HuH-7 (cell line): ENCODE data around the gene CRKL.
"Not testable (repeated sequence)": the region's sequence is repeated elsewhere in the genome, so short reads cannot be mapped to it uniquely, and the experiment has no call there.

Source experiments
- DNase-seq: peaks from one replicate; pipeline ENCODE4 v3.0.0; 2011; ENCODE audit warnings: low spot score

CRKL gene

DNA sequence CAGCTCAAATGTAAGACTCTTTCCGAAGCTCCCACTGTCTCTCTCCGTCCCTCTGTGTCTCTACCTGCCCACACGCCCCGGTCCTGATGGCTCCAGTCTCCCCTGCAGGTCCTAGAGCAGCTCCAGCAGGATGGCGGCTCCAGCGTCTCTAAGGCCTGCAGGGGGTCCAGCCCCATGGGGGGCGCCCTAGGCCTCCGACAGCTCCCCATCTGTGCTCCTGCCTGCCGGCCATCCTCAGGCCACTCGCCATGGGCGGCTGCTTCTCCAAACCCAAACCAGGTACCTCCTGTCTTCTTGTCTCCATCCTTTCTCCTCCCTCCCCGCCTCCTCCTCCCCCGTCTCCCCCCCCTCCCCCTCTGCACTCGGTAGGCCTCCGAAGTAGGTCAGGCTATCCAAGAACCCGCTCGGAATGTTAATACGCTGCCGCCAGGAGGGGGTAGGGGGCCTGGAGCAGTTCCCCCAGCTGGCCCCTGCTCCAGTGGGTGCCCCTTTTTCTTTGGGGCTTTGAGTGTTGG, 50.5 kb downstream of the CRKL start:
- no peak for DNase-seq

- DNase-seq, result no peak
These were observed 51.2 kb downstream of the CRKL start for GRCh38 chr22:20968281-20968977.

- DNase-seq, result no peak
These were observed 53.9 kb downstream of the CRKL start for GRCh38 chr22:20970939-20971657.

- not testable (repeated sequence) for DNase-seq
These were observed 54.9 kb downstream of the CRKL start for GRCh38 chr22:20972014-20972694.

- DNase-seq, result no peak
These were observed 55.8 kb downstream of the CRKL start for GRCh38 chr22:20972933-20973577.

DNA sequence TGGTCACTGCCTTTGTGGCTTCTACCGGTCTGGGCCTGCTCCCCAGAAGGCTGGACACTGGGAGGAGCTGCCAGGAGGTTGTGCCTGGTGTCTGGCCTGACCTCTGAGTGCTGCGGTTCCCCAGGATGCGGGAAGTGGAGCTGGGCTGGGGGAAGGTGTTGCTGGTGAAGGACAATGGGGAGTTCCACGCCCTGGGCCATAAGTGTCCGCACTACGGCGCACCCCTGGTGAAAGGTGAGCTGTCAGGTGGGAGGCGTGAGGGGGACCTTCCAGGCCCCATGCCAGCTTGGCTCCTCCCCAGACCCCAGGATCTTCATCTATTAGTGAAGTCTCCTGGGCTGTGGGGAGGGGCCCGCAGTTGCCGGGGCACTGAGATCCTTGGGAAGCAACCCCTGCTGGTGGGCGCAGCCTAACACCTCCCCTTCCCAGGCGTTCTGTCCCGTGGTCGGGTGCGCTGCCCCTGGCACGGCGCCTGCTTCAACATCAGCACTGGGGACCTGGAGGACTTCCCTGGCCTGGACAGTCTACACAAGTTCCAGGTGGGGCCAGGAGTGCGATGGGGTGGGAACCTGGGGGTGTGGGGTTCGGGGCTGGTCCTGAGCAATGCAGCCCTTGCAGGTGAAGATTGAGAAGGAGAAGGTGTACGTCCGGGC, 56.6 kb downstream of the CRKL start:
- no peak for DNase-seq

DNA sequence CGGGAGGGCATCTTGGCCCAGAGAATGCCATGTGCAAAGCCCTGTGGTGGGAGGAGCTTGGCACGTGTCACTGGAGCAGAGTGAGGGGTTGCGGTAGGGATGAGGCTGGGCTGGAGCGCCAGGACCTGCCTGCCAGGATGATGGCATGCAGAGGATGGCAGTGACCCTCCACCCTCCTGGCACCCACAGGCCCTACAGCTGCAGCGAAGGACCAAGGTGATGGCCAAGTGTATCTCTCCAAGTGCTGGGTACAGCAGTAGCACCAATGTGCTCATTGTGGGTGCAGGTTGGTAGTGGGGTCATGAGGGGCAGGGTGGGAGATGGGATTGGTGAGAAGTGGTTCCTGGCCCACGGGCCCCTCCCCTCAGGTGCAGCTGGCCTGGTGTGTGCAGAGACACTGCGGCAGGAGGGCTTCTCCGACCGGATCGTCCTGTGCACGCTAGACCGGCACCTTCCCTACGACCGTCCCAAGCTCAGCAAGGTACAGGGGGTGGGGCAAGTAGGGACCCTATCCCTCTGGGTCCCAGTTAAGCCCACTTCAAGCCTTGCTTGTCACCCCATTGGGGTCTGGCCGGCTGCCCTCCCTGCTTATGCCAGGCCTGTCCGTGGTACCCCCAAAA, 57.2 kb downstream of the CRKL start:
- no peak for DNase-seq

DNA sequence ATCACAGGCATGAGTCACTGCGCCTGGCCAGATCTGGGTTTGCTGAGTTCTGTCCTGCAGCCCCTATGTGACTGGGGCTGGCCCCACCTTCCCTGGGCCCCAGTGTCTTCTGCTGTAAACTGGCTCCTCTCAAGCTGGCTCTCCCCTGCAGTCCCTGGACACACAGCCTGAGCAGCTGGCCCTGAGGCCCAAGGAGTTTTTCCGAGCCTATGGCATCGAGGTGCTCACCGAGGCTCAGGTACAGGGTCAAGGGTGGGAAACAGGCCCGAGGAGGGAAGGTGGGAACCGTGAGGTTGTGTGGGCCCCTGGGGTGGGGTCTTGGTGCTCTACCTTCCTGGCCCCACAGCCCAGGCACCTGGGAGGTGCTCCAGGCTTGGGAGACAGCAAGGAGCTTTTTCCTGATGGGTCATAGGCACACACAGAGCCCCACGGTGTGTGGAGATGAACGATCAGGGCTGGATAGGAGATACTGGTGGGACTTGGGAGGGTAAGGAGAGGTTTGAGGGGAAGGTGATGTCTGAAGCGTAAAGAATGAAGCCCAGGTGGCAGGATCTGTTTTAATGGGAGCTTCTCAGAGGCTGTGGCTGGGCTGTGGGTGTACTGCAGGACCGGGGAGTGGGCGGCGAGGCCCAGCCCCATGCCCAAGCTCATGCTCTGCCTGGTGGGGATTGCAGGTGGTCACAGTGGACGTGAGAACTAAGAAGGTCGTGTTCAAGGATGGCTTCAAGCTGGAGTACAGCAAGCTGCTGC, 58.5 kb downstream of the CRKL start:
- no peak for DNase-seq

DNA sequence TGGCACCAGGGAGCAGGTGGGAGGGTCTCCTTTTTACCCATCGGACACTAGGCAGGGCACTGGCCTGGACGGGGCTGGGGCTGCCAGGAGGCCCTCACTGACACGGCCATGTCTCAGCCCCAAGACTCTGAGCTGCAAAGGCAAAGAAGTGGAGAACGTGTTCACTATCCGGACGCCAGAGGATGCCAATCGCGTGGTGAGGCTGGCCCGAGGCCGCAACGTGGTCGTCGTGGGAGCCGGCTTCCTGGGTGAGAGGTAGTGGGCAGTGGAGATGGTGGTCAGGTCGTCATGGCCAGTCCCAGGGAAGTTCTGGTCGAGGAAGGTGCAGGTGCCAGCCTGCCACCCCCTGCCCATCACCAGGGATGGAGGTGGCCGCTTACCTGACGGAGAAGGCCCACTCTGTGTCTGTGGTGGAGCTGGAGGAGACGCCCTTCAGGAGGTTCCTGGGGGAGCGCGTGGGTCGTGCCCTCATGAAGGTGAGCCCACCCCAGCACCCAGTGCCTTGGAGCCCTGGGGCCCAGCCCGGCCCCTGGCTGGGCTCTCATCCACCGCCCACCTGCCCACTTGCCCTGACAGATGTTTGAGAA, 59.2 kb downstream of the CRKL start:
- DNase-seq, result no peak

DNA sequence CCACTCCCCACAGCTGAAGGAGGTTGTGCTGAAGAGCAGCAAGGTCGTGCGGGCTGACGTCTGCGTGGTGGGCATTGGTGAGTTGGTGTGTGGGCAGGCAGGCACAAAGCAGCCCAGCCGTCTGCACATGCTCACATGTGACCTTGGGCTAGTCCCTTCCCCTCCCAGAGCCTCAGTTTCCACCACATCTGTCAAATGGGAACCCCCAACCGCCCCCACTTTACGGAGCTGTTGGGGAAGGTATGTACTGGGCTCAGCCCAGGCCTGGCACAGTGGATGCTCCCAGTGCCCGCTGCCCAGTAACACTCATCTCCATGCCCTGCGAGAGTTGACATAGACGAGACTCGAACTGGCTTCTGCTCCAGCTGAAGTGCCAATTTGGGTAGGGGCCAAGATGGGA, 59.8 kb downstream of the CRKL start:
- DNase-seq, result no peak

- DNase-seq, result no peak
These were observed 60.4 kb downstream of the CRKL start for GRCh38 chr22:20977516-20978170.

DNA sequence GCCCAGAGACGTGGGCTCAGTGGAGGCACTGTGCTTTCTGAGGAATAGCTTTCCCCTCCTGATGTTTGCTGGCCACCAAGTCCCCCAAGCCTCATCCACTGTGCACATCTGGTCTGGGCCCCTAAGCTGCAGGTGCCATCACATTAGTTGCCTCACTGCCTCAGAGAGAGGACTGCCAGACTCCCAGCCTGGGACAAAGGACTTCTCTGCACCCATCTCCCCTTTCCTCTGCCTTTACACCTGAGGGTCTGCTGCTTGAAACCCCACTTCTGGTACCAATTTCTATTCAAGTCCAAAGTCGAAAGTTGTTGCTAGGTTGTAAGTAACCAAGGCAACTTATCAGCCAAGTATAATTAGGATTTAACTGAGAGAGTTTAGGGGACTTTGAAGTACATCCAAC, 61.2 kb downstream of the CRKL start:
- no peak for DNase-seq

- DNase-seq, result no peak
These were observed 62.1 kb downstream of the CRKL start for GRCh38 chr22:20979243-20979809.

DNA sequence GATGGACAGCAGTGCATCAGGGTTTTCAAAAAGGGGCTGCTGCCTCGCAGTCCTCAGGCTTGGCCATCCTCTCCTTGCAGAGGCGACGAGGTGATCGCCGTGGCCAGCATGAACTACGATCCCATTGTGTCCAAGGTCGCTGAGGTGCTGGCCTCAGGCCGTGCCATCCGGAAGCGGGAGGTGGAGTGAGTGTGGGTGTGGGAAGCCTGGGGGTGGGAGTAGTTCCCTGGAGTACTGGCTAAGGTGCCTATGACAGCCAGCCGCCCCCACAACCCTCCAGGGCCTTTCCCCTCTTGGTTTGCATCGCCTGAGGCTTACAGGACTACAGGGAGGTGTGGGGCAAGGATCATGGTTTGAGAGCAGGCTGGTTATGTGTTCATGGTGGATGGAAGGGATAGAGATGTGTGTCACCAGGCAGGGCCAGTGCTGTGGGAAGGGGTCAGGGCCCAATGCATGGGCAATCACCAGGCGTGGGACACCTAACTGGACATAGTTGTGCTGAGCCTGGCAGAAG, 62.8 kb downstream of the CRKL start:
- DNase-seq, result no peak

- no peak for DNase-seq
These were observed 63.3 kb downstream of the CRKL start for GRCh38 chr22:20980523-20980922.

DNA sequence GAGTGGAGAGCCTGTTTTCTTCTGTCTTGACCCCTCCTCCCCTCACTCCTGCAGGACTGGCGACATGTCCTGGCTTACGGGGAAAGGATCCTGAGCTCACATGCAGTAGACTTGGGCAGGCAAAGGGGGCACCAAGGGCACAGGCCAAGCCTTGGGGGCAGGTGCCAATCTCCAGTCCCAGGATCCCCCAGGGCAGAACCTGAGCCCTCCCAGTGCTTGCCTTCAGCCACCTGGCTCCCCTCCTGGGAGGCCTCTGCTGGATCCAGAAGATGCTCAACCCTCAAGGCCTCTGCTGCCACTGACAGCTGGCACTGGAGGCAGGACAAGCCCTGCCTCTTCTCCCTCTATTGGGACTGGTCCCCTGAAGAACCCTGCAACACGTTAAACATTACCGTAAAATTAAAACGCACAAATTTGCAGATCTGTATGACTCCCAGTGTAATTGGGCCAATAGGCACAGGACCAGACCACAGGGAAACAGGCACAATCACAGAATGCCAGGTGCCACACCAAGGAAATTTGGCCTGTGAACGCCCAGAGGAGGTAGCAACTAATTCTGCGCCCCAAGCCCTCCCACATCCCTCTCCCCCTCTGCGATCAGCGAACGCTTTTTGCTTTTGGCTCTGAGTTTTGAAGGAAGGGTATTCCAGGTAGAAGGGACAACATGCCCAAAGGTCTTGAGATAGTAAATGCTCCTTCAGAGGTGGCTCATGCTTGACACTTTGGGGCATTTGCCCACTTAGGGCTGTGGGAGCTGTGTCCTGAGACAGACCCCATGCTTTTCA, 63.9 kb downstream of the CRKL start:
- DNase-seq, result no peak

- peak; percentile 95 for DNase-seq
These were observed 64.8 kb downstream of the CRKL start, which contains the start of gene LZTR1 for GRCh38 chr22:20981787-20982562. TSS of gene LZTR1 (plus strand) at chr22:20982297. CDS start at chr22:20982372, 75 bp downstream.

- DNase-seq, result no peak
These were observed 65.3 kb downstream of the CRKL start for GRCh38 chr22:20982563-20982882.
